GM12864 (cell line): ENCODE data around the gene TMCO5A.
"Not testable (repeated sequence)": the region's sequence is repeated elsewhere in the genome, so short reads cannot be mapped to it uniquely, and the experiment has no call there.

Experiments used
- DNase-seq: peaks from one replicate; pipeline ENCODE4 v3.0.0-alpha.2; 2011; ENCODE audit warnings: low read depth
- H3K4me3 ChIP-seq: 2 replicates; pipeline ENCODE4 v1.5.1; 2011; ENCODE audit warnings: mild to moderate bottlenecking, low read depth, low read length, control low read depth
- TF ChIP-seq, protein P1 (sequence below): IDR thresholded peaks from 2 replicates; pipeline ENCODE4 v1.5.1; 2011; ENCODE audit warnings: low read depth, mild to moderate bottlenecking, moderate library complexity, low read length, control low read depth, inconsistent platforms; ENCODE audit errors: missing control alignments

Gene TMCO5A

DNA sequence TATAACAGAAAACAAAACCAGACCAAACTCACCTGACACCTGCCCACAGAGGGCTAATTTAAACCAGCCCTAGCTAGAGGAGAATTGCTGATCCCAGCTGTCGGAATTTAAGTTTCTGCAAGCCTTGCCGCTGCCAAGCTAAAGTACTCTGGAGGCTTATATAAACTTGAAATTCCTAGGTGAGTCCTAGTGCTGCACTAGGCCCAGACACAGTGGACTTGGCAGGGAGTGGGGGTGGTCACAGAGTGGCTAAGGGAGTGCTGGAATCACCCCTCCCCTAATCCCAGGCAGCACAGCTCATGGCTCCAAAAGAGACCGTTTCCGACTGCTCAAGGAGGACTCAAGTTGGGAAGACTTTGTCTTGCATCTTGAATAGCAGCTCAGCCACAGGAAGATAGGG is 17.6 kb downstream of the TMCO5A start:
- no peak overlapping the region for H3K4me3 ChIP-seq
- TF ChIP-seq, protein P1, sequence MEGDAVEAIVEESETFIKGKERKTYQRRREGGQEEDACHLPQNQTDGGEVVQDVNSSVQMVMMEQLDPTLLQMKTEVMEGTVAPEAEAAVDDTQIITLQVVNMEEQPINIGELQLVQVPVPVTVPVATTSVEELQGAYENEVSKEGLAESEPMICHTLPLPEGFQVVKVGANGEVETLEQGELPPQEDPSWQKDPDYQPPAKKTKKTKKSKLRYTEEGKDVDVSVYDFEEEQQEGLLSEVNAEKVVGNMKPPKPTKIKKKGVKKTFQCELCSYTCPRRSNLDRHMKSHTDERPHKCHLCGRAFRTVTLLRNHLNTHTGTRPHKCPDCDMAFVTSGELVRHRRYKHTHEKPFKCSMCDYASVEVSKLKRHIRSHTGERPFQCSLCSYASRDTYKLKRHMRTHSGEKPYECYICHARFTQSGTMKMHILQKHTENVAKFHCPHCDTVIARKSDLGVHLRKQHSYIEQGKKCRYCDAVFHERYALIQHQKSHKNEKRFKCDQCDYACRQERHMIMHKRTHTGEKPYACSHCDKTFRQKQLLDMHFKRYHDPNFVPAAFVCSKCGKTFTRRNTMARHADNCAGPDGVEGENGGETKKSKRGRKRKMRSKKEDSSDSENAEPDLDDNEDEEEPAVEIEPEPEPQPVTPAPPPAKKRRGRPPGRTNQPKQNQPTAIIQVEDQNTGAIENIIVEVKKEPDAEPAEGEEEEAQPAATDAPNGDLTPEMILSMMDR: no peak
- DNase-seq: no peak

DNA sequence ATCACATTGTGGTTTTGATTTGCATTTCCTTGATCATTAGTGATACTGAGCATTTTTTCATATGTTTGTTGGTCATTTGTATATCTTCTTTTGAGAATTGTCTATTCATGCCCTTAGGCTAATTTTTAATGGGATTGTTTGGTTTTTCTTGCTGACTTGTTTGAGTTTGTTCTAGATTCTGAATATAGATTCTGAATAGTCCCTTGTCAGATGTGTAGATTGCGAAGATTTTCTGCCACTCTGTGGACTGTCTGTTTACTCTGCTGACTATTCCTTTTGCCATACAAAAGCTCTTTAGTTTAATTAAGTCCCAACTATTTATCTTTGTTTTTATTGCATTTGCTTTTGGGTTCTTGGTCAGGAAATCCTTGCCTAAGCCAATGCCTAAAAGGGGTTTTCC is 26.3 kb downstream of the TMCO5A start:
- DNase-seq, H3K4me3 ChIP-seq: not testable (repeated sequence)

- no peak overlapping the region for H3K4me3 ChIP-seq
- DNase-seq: no peak
- TF ChIP-seq, protein P1: no peak
These were observed 33.3 kb downstream of the TMCO5A start for GRCh38 chr15:37967788-37968187.

DNA sequence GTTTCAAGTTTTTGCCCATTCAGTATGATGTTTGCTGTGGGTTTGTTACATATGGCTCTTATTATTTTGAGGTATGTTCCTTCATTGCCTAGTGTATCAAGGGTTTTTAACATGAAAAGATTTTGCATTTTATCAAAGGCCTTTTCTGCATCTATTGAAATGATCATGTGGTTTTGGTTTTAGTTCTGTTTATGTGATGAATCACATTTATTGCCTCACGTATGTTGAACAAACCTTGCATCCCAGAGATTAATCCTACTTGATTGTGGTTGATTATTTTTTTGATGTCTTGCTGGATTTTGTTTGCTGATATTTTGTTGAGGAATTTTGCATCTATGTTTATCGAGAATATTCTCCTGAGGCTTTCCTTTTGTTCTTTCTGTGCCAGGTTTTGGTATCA is 39.4 kb downstream of the TMCO5A start:
- H3K4me3 ChIP-seq: no peak overlapping the region
- TF ChIP-seq, protein P1: no peak
- DNase-seq: no peak

DNA sequence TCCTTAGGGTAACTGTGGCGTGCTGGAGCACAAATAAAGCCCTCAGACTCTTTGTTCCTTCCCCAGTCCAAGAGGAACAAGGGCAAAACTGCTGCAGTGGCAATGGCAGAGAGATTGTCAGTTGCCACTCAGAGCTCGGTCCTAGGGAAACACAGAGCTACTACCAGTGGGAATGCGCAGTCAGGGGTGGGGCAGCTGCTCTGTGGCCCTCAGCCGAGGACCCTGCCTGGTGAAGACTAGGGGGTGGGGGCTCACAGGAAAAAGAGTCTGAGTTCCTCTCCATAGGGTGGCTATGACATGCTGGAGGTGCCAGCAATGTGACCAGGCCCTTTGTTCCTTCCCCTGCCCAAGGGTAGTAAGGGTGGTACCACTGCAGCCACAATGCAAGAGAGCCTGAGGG is 43.8 kb downstream of the TMCO5A start:
- no peak for DNase-seq
- TF ChIP-seq, protein P1: no peak
- H3K4me3 ChIP-seq: no peak overlapping the region

- TF ChIP-seq, protein P1: no peak
- DNase-seq: no peak
- H3K4me3 ChIP-seq: no peak overlapping the region
These were observed 45.4 kb downstream of the TMCO5A start for GRCh38 chr15:37979671-37980409.

- TF ChIP-seq, protein P1: no peak
- DNase-seq: no peak
- no peak overlapping the region for H3K4me3 ChIP-seq
These were observed 46.8 kb downstream of the TMCO5A start for GRCh38 chr15:37981201-37981600.

GRCh38 chr15:37981775-37982174 is 47.3 kb downstream of the TMCO5A start:
- H3K4me3 ChIP-seq: no peak overlapping the region
- no peak for DNase-seq
- TF ChIP-seq, protein P1: peak; percentile 28
